ENCODE measurements around the gene IFT88.

The IFT88 gene

DNA sequence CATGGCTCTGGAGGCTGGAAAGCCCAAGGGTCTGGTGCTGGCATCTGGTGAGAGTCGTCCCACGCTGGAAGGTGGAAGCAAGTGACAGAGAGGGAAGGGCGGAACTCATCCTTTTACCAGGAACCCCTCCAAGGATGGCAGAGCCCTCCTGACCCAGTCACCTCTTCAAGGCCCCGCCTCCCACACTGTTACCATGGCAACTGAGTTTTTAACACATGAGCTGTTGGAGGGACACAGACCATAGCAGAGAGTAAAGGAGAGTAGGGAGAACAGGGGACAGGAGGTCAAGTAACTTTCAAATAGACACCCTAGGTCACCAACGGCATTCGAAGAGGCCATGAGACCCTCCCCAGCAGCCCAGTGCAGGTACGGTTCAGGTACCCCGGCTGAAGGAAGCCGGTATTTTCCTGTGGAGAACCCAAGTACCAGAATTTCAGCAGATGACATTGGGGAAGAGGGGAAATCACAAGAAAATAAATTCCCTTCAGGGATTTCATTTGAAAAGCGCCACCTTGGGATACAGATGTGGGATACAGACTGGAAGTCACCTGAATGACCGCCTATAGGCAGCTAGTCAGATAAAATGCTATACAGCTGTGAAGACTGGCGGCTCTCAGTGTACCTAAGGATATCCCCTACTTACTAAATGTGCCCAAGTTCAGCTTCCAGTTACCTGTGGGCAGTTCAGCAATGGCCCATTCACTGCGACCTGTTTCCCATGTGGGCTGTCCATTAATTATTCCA lies 144.5 kb downstream of the IFT88 start:
- Histone ChIP-seq H3K4me3 (no peak overlapping the region), H3K27ac (no peak overlapping the region)
- DNase-seq (ENCODE audit: low spot score) = no peak
- TF ChIP-seq, protein P1, sequence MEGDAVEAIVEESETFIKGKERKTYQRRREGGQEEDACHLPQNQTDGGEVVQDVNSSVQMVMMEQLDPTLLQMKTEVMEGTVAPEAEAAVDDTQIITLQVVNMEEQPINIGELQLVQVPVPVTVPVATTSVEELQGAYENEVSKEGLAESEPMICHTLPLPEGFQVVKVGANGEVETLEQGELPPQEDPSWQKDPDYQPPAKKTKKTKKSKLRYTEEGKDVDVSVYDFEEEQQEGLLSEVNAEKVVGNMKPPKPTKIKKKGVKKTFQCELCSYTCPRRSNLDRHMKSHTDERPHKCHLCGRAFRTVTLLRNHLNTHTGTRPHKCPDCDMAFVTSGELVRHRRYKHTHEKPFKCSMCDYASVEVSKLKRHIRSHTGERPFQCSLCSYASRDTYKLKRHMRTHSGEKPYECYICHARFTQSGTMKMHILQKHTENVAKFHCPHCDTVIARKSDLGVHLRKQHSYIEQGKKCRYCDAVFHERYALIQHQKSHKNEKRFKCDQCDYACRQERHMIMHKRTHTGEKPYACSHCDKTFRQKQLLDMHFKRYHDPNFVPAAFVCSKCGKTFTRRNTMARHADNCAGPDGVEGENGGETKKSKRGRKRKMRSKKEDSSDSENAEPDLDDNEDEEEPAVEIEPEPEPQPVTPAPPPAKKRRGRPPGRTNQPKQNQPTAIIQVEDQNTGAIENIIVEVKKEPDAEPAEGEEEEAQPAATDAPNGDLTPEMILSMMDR (IDR thresholded peaks at IDR 0.05) = no peak

- H3K27ac ChIP-seq = peak overlapping the region; percentile 73 to 92
- TF ChIP-seq, protein P1 (IDR thresholded peaks at IDR 0.05) = no peak
- H3K4me3 ChIP-seq = peak overlapping the region; percentile 54
- no peak for DNase-seq (ENCODE audit: low spot score)
These were observed 146.0 kb downstream of the IFT88 start for GRCh38 chr13:20713014-20713376.

DNA sequence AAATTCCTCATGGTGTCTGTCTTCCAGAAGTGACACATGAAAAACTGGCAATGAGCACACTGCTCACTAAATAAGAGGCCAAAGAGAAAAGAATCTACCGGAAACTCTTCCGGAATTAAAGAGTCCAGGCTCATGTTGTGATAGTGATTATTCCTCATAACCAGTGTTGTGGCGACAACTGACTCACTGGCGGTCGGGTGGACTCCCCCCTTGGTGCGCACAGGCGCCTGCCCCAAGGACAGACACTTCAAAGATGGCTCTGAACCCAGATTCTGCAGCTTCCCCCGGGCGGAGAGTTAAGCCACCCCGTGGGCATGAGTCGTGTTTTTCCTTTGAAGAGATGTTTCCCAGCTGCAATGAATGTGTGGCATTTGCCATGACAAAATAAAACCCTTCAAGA lies 146.8 kb downstream of the IFT88 start:
- H3K27ac ChIP-seq = peak overlapping the region; percentile 73 to 92
- peak; percentile 83 for DNase-seq (ENCODE audit: low spot score)
- TF ChIP-seq, protein P1 (IDR thresholded peaks at IDR 0.05) = no peak
- peak overlapping the region; percentile 54 for H3K4me3 ChIP-seq

- Histone ChIP-seq H3K4me3 (peak overlapping the region; percentile 54), H3K27ac (peak overlapping the region; percentile 73 to 92)
- DNase-seq (ENCODE audit: low spot score) = no peak
- TF ChIP-seq, protein P1 (IDR thresholded peaks at IDR 0.05) = no peak
These were observed 147.2 kb downstream of the IFT88 start for GRCh38 chr13:20714161-20714560.

DNA sequence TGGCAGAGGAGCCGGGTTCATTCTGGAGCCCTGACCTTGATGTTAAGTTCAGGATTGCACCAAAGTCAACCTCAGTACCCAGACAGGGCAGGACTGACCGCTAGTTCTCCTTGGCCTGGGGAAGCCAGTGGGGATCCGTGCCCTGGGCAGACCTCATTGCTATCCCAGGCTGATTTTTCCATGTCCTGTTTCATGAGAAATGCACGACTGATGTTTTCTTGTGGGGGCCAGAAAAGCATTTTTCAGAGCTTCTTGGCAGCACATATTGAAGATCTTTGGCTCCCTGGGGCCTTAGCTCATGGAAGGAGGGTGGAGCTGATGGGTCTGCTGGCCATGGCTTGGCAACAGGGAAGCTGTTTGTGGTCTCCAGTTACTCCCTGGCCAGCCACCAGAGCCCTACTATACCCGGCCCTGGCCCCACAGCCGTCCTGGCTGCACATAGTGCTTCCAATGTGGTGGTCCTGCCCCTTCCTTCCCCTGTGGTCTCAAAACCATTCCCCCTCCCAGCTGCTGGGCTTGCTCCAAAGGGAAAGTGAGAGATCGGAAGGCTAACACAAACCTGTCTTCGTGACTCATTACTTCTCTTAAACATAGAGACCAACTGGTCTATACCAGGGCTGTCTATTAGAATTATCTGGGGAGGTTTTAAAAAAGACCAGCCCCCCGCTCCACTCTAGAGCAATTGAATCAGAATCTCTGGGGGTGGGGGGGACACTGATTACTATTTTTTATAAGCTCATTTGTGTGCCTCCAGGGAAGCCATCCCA lies 147.8 kb downstream of the IFT88 start:
- TF ChIP-seq, protein P1 (IDR thresholded peaks at IDR 0.05) = no peak
- peak overlapping the region; percentile 73 to 92 for H3K27ac ChIP-seq
- DNase-seq (ENCODE audit: low spot score) = peak; percentile 88
- H3K4me3 ChIP-seq = peak overlapping the region; percentile 54

DNA sequence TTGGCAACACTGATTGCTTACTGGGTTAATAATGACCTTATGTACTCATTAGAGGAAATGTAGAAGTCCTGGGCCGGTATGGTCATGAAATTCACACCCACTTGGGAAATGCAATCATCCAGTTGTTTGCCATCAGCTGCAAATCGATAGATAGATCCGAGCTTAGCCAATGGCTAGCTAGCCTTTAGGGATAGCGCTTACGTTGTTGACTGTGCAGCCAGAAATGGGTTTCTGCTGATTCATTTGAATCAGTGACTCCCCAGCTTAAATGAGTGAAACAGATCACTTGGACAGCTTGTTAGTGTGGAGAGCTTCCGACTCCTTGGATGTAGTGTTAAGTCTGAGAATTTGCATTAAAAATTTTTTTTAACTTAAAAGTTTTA lies 148.4 kb downstream of the IFT88 start:
- no peak for DNase-seq (ENCODE audit: low spot score)
- Histone ChIP-seq H3K4me3 (peak overlapping the region; percentile 45), H3K27ac (peak overlapping the region in 1 of 2 donors; percentile 92)

More for the DNA sequence above, 148.4 kb downstream of the IFT88 start:
- TF ChIP-seq, protein P1 (IDR thresholded peaks at IDR 0.05) = no peak
